ENCODE results near the gene TMEM132C. TPM values are rescaled to one million over a fixed set of nuclear protein-coding genes. Genes with fewer than 3 reads are reported as not detected.

Gene TMEM132C
- total RNA-seq, 1 experiment from 2014 or later: not detected

GRCh38 chr12:128268379-128268995 is 1.5 kb downstream of the TMEM132C start:
- ChIA-PET POLR2A (no interaction called here), CTCF (no interaction called here)
- Mint-ChIP-seq H3K9me3 (peaks cover 68% of the 10 kb centered on the region), H3K4me1 (no peaks in the 10 kb centered on the region), H3K27ac (no peak overlapping the region), H3K36me3 (peaks cover 60% of the 10 kb centered on the region), H3K4me3 (no peak overlapping the region), H3K27me3 (ENCODE audit: low read depth) (peaks cover 16% of the 10 kb centered on the region)
- DNase-seq (ENCODE audit: low spot score) (no peak), ATAC-seq (no peak)
- TF ChIP-seq USF2 (CRISPR knock-in tag; IDR thresholded peaks at IDR 0.05) (no peak), ZNF512 (CRISPR knock-in tag; IDR thresholded peaks at IDR 0.05; ENCODE audit: borderline replicate concordance) (no peak), NFATC4 (CRISPR knock-in tag; IDR thresholded peaks at IDR 0.05) (no peak), MYBL2 (CRISPR knock-in tag; IDR thresholded peaks at IDR 0.05) (no peak), AFF4 (CRISPR knock-in tag; IDR thresholded peaks at IDR 0.05; ENCODE audit: borderline replicate concordance) (no peak), ZNF138 (CRISPR knock-in tag; conservative IDR thresholded peaks at IDR 0.05) (no peak), ELF4 (CRISPR knock-in tag; IDR thresholded peaks at IDR 0.05; ENCODE audit: low read depth) (no peak)

GRCh38 chr12:128269181-128269591 is 2.2 kb downstream of the TMEM132C start:
- H3K27ac Mint-ChIP-seq: no peak overlapping the region
- H3K4me1 Mint-ChIP-seq: no peaks in the 10 kb centered on the region
- ChIA-PET POLR2A (no interaction called here), CTCF (no interaction called here)
- peaks cover 66% of the 10 kb centered on the region for H3K9me3 Mint-ChIP-seq
- H3K27me3 Mint-ChIP-seq (ENCODE audit: low read depth): peaks cover 9% of the 10 kb centered on the region
- H3K4me3 Mint-ChIP-seq: no peak overlapping the region
- DNase-seq (ENCODE audit: low spot score) (no peak), ATAC-seq (no peak)
- H3K36me3 Mint-ChIP-seq: peaks cover 56% of the 10 kb centered on the region
- TF ChIP-seq MAX (CRISPR knock-in tag; IDR thresholded peaks at IDR 0.05) (no peak), ZNF416 (CRISPR knock-in tag; IDR thresholded peaks at IDR 0.05) (no peak), HMGA2 (CRISPR knock-in tag; IDR thresholded peaks at IDR 0.05) (no peak), E2F1 (CRISPR knock-in tag; IDR thresholded peaks at IDR 0.05) (no peak), GTF2I (CRISPR knock-in tag; conservative IDR thresholded peaks at IDR 0.05) (no peak), E2F4 (CRISPR knock-in tag; IDR thresholded peaks at IDR 0.05; ENCODE audit: borderline replicate concordance, low read depth) (no peak), JUN (CRISPR knock-in tag; IDR thresholded peaks at IDR 0.05) (no peak), AFF4 (CRISPR knock-in tag; IDR thresholded peaks at IDR 0.05; ENCODE audit: borderline replicate concordance) (no peak), ELF4 (CRISPR knock-in tag; IDR thresholded peaks at IDR 0.05; ENCODE audit: low read depth) (no peak), KAT7 (CRISPR knock-in tag; IDR thresholded peaks at IDR 0.05; ENCODE audit: borderline replicate concordance) (no peak)

Data from WTC11 (cell line).